ENCODE measurements around the gene NHS.

The NHS gene

DNA sequence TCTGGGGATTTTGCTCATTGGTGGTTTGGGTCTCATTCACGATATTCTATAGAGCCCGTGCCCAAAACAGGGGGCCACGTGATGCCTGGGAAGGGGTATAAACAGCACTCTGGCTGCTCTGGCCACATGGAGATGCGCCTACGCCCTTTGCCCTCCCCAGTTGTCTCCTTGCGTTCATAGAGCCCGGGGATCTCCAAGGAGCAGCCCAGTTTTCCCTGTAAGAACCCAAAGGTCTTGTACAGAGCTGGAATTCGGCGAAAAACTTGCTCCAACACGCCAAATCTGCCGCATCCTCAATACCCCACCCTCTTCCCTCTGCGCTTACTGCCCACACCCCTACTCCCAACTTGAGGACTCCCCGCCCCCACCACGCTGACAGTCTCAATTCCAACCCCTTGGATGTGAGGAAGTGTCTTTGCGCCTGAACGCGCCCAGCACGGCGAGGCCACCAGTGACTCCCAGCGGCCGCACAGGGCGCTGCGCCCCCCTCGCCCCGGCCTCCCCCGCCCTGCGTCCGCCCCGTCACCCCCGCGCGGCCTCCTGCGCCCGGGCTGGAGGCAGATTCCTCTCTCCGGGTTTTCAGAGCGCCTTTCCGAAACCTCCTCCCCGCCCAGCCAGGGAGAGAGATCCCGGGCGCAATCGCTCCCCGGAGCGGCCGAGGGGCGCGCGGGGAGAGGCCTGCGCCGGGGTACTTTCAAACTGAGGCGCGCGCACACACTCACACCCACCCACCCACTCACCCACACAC lies at the start of gene NHS:
Gene NHS, plus strand, starts transcription at position 582 of the 748 bp plus-strand sequence. CDS start 558 bp downstream, outside the sequence.
- peak in 27 of 56 donors; percentile 0 to 61 (median 6) for DNase-seq

DNA sequence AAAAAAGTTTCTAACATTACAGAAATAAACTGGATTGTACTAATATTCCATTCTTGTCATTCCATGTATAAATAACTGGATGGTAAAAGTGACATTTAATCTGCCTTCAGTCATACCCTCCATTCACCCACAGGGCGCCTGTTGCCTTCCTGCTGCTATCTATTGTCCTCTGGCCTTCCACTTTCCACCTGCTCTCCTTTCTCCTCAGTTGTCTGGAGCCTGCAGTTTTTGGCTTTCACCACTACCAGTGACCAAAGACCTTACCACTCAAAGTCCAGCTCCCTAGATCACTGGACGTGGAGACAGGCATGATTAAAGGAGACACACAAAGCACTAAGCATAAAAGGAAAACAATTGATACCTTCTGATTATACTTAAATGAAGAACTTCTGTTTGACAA lies 46.2 kb upstream of the NHS start:
- DNase-seq = no peak

DNA sequence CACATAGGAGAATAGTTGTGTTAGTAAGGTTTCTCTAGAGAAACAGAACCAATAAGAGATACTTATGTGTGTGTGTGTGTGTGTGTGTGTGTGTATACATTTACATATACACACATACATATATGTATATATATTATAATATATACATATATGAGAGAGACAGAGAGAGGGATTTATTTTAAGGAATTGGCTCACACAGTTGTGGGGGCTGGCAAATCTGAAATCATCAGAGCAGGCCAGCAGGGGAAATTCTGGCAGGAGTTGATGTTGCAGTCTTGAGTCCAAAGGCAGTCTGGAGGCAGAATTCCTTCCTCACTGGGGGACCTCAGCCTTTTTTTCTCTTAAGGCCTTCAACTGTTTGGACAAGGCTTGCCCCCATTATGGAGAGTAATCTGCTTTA lies 38.6 kb upstream of the NHS start:
- no peak for DNase-seq

DNA sequence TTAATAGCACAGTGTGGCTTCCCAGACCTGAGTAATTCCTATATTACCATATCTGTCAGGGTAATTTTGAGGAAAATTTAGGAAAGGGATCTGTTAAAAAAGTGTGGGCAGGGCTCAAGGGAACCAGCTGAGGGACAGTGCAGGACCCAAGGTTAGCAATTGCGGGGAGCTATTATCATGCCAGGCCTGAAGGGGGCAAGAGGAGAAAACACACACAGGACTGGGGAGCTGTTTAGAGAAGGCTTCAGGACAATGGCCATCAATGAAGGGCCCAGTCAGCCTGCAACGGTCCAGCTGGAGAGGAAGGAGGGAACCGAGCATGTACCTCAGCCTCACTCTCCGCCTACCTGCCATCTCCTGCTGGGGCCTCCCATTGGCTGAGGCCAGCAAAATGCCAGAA lies 19.0 kb upstream of the NHS start:
- no peak for DNase-seq

DNA sequence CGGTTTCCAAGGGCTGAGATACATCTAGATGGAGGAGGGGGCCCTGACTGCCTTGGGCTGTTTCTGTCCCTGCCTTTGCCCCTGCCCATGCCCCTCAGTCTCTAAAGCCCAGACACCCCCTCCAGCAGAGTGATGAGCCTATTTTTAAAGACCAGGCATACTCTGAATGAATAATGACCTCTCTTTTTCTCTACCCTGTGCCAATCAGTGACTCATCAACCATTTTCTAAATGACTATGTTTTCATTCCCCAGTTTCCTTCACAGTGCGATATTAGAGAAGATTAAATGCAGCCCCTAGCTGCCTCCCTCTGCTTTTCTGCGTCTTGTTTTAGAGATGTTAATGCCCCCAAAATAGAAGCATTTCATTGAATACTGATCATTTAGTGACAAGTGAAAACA lies 15.5 kb upstream of the NHS start:
- DNase-seq = no peak

DNA sequence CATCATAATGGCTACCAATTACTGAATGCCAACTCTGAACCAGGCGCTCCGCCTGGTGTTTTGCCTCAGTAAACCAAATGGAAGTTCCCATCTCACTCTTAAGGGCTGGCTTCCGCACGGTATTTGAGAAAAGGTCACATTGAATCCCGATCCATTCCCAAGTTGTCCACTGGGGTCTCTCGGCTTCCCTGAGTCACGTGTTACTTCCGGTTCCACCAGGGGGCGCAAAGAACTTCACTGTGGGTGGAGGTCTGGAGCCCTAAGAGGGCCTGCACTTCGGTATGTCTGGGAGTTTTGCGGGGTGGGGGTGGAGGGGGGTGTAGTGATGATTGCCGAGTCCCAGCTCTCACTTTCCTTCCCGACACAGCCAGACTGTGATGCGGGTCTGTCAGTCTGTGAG lies 13.4 kb upstream of the NHS start:
- DNase-seq = no peak

DNA sequence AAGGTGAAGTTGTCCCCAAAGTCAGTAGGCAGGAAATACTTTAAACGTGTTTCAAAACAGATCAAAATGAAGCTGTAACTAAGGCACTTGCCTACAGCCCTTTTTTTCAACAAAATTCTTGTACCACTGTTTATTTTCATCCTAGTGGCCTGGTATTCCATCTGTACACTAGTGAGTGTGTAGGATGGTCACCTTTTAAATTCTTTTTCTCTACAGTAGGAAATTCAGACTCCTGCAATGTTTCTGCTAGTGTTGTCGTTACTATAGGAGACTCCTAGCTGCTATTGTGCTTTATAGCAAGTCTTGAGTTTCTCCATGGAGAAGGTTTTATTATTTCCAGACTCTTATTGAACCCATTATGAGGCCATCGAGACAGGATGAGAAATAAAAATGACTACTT lies 7.0 kb upstream of the NHS start:
- no peak for DNase-seq

DNA sequence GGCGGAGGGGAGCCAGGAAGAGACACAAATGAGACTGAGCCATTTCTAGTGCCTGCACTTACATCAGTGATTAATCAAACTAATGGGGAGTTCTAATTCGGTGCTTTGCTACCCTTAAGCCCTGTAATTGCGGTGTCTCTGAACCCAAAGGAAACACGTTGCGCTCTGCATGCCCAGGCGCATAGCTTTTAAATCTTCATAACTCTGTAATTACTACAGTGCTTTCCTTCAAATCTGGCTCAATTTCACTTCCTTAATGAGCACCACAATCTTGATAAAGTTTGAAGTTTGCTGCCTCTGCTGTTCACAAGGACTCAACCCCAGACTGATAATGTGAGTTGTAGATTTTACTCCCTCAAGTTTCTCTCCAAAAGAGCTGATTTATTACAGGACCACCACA lies 5.7 kb upstream of the NHS start:
- DNase-seq = no peak

DNA sequence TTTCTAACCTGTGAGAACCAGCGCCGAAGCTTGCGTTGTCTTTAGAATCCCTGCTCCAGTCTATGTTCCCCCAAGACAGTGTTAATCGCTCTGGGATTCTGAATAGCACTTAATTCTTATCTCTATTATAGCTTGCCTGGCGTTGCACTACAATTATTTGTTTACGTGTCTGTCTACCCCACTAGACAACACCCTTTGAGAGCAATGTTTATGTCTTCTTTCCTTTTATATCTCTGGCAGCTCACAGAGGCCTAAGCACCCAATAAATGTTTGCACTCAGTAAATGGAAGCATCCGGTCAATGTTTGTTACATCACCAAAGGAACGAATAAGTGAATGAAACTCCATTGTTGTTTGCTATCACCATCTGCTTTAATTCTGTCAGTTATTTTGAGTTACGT lies 4.8 kb upstream of the NHS start:
- no peak for DNase-seq

DNA sequence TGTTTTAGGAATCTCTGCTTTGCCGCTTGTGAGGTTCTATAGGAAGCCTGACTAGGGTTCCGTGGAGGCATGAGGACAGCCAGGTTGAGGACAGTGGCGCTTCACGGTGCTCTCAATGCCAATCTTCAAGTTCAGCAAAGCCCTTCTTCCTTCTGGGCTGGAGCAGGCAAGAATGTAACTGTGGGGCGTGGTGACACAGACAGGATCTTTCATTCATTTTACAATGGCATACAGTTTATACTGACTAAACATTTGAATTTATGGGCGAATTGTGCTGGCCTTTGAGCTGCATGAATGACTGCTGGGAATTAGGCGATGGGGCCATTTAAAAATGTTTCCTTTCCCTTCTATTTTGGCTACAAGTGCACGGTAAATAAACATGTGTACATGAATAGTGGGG lies 2.9 kb upstream of the NHS start:
- no peak for DNase-seq

DNA sequence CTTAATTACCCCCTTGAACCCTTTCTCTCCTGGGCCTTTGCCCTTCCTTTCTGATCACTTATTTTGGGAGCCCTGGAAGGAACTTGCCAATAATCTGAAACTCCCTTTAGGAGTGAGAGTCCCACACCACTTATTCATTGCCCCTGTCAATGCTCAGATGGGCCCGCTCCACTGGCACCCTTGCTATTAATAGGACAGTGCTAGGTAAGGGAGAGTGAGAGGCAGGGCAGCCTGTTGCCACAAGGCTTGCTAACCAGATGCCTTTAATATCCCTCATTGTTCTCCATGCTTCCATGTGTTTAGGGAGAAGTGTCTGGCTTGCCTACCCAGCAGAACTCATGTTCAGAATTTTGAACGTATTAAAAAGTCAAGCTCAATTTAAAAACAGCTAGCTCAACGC lies 1.7 kb upstream of the NHS start:
- no peak for DNase-seq

DNA sequence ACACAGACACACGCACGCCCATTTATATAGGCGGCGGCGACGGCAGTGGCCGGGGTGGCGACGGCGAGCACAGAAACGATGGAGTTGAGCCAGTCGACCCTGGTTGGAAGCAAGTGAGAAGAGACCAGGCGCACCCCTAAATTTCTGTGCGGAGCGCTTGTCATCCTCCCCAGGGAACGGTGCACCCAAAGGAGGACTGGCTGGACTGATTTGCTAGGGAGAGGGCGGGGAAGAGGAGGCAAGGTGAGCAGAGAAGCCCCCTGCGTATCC lies 302 bp downstream of the NHS start:
- DNase-seq = no peak

DNA sequence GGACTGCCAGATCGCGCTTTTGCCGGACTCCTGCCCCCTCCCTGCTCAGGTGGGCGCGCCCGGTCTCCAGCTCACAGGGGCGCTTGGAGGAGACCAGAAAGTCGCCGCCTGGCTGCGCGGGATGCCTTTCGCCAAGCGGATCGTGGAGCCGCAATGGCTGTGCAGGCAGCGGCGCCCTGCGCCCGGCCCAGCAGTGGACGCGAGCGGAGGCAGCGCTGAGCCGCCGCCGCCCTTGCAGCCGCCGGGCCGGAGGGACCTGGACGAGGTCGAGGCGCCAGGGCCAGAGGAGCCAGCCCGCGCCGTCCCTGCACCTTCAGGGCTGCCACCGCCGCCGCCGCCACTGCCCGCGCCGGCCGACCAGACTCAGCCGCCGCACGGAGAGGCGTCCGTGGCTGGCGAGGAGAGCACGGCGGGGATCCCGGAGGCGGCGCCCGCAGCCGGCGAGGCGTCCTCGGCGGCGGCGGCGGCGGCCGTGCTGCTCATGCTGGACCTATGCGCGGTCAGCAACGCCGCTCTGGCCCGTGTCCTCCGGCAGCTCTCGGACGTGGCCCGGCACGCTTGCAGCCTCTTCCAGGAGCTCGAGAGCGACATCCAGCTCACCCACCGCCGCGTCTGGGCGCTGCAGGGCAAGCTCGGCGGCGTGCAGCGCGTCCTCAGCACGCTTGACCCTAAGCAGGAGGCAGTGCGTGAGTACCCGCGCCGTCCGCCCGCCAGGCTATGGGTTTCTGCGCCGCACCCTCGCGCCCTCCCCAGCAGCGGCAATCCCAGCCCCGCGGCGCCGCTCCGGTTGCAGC lies 834 bp downstream of the NHS start:
- DNase-seq = peak in 2 of 56 donors; percentile 0 to 2

DNA sequence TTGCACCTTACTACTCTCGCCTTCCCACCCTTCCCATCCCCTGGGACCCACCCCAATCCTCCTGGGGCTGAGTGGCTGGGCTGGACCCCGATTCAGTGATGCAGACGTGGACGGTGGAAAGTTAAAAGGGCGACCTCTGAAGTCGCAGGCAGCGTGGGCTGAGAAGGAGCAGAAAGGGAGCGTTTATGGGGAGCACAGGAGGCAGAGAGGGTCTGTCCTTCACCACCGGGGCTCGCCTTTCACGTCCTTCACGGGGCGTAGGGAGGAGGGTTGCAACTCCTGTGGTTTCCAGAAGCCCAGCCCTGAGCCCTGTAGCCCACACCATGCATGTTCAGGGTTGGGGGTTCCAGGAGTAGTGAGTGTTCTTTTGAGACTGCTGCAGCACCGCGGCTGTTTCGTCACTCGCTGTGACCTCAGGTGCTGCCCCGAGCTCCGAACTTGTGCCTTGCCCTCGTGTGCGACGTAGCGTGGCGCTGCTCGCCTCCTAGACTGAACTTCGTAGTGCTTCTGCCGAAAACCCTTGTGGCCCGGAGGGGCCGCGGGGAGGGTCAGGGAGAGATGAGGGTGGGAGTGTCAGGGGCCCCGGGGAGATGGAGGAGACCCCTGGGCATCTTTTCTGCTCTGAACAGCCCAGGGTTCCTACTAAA lies 1.6 kb downstream of the NHS start:
- DNase-seq = peak in 1 of 56 donors; percentile 7

DNA sequence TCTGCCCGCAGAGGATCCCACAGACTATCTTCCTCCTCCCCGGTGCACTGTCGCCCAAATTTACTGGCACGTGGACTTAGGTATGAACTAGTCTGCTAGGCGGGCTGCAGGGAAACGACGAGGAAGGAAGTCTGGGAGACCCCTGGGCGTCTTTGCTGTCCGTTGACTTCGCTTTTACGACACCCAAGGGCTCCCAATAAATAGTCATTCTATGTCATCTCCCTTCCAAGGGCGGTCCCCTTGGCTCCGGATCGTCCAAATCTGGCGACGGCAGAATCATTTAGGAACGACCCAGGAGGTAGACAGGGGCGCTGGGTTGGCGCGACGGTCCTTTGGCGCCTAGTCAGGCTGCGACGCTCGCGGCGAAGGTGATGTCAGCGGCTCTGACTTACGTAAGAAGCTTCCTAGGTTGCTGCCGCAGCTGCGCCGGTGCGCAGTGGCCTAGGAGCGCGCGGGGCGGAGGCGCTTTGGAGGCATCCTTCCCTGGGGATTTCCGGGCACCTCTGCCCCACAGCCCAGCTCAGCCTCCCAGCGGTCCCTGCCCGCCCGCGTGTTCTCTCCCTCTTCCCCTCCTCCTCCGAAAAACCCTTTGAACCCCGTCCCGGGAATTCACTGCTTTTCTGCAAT lies 2.2 kb downstream of the NHS start:
- DNase-seq = peak in 11 of 56 donors; percentile 0 to 20 (median 7)

DNA sequence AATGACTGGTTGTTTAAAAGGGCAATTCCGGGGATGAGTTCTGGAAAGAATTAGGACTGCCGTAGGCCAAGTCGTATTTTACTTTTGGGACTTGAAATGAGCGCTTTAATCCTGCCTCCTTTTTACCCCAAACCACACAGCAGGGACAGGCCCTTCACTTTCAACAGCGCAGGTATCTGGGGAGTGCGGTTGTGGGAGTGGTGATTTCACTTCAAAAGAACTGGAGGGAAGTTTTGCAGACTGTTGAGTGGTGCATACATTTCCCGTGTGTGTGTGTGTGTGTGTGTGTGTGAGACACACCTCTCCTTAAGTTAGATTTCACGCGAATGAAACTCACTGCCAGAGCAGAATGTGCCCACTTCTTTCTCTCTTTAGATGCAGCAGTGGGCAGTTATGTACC lies 2.8 kb downstream of the NHS start:
- no peak for DNase-seq

DNA sequence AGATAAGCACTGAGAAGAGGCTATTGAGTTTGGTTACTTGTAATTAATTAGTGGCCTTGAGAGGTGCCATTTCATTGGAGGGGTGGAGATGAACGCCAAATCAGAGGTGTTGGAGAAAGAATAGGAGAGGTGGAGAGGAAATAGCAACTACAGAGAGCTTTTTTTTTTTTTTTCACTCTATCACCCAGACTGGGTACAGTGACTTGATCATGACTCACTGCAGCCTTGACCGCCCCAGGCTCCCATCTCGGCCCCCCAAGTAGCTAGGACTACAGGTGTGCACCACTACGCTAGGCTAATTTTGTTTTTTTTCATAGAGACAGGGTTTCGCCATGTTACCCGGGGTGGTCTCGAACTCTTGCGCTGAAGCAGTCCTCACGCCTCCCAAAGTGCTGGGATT lies 5.2 kb downstream of the NHS start:
- DNase-seq = no peak

DNA sequence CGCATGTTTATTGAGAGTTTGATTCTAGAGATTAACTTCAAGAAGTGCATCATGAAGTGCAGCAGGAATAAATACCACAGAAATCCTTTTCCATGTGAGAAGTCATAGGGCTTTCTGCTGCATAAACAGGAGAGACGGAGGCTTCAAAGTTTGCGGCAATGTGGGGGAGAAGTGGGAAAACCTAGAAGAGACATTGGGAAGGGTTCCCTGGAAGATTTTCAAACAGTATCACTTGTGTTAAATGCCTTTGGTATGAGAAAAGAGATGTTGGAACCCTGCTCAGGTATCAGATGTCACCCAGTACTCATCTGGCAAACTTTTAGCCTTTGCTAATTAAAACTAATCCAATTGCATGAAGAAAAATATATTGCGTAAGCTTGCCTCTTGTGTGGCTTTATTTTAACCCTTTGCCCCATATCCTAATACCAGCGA lies 15.4 kb downstream of the NHS start:
- no peak for DNase-seq

DNA sequence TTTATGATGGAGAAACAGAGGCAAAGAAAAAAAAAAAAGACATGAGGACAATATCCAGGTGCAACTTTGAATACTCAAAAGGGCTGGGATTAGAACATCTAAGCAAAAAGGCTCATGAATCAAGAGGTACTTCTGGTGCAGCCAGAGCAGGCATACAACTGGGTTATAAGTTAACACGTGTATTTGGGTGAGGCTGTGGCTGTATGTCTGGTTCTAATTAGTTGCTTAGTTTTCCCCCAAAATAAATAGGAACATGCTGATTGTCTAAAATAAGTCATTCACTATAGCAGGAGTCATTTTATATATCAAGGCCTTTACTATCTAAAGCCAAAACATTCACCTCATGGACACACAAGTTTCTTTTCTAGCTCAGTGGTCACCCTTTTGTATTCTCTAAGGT lies 20.2 kb downstream of the NHS start:
- DNase-seq = no peak

DNA sequence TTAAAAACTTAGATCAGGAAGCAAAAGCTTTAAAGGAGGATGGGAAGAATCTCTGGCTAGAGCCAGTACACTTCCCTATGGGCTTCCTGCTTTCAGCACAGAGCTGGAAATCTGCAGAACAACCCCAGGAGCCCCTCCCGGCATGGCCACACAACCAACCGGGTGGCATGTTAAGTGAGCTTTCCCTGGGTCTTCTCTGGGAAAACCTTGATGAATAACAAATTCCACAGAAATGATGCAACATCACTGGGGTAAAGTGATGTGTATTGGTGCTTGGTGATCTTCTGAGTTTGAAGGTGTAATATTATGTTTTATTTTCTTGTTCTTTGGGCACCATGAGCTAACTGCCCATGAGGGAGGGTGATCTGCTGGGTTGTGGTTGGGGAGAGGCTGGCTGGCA lies 22.1 kb downstream of the NHS start:
- no peak for DNase-seq

DNA sequence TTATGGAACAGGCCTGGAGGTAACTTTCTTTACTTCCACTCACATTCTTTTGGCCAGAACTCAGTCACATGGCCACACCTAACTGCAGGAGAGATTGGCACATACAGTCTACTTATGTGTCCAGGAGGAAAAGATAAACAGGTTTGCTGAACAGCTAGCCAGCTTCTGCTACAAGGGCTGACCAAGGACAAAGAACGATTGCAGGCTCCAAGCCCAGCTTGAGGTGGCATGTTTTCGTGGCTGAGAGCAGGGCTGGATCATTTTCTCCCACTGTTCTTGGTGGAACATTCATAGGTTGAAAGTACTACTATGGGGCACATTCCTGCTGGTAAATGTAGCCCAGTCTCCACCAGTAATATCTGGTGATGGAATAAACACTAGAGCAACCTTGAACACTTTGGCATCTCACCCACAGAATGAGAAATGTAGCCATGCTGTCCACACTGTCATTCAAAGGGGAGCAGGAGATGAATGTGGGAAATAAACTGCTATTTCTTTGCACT lies 28.2 kb downstream of the NHS start:
- DNase-seq = no peak

DNA sequence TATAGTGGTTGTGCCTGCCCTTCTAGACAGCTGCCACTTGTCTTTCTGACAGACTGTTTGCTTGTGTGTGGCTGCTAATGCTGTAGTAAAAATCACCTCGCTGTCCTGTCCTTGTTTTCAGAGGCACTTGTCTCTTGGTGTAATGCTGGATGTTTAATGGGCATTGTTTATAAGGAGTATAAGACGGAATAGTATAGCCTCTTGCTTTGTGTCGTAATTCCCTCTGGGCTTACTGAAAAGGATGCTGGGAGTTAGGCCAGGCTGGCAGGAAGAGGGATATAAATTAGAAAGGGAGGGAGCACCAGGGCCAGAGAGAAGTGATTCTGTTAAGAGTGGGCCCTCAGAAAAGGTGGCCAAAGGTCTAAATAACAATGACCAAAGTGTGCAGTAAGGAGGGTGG lies 29.0 kb downstream of the NHS start:
- no peak for DNase-seq
